AG04449 (cell line): ENCODE measurements around the gene CTNNA2.

Experiments
- CTCF ChIA-PET: fragments of 350-600 bp; formaldehyde crosslinking; extraction: SDS; loops from one replicate; lab custom pipeline; 2021; ENCODE audit warnings: antibody characterized with exemption; lab: Yijun Ruan, JAX
- POLR2A ChIA-PET: fragments of 400-600, 350-600 bp; formaldehyde crosslinking; extraction: SDS; loops from one replicate; lab custom pipeline; 2020; ENCODE audit warnings: antibody characterized with exemption, inconsistent platforms; lab: Yijun Ruan, JAX
- DNase-seq: peaks from one replicate; pipeline ENCODE4 v3.0.0-alpha.2; 2010; ENCODE audit warnings: low read depth, low spot score
- H3K4me3 ChIP-seq: 2 replicates; pipeline ENCODE4 v1.5.1; 2011; ENCODE audit warnings: low read depth, mild to moderate bottlenecking, control low read depth, low read length
- CTCF ChIP-seq: IDR thresholded peaks from one replicate; pipeline ENCODE4 v1.5.1; 2011; ENCODE audit warnings: mild to moderate bottlenecking, moderate library complexity, low read length, control low read depth, inconsistent platforms; ENCODE audit not compliant: insufficient read depth; ENCODE audit errors: missing control alignments

Gene CTNNA2

GRCh38 chr2:80429251-80429650 lies 916.4 kb downstream of the CTNNA2 start:
- ChIA-PET POLR2A (no interaction called here), CTCF (no interaction called here)
- H3K4me3 ChIP-seq = no peak overlapping the region
- TF ChIP-seq CTCF = no peak
- DNase-seq = no peak

- CTCF ChIA-PET = no interaction called here
- DNase-seq = no peak
- POLR2A ChIA-PET = no interaction called here
- TF ChIP-seq CTCF = no peak
- H3K4me3 ChIP-seq = no peak overlapping the region
Measured at GRCh38 chr2:80437959-80438358, 925.1 kb downstream of the CTNNA2 start.

GRCh38 chr2:80438686-80439085 lies 925.8 kb downstream of the CTNNA2 start:
- CTCF ChIA-PET = no interaction called here
- no peak for DNase-seq
- no peak for TF ChIP-seq CTCF
- POLR2A ChIA-PET = no interaction called here
- no peak overlapping the region for H3K4me3 ChIP-seq

- no peak for DNase-seq
- TF ChIP-seq CTCF = no peak
- H3K4me3 ChIP-seq = no peak overlapping the region
- CTCF ChIA-PET = no interaction called here
- POLR2A ChIA-PET = no interaction called here
Measured at GRCh38 chr2:80454628-80455027, 941.8 kb downstream of the CTNNA2 start.

- no peak overlapping the region for H3K4me3 ChIP-seq
- CTCF ChIA-PET = no interaction called here
- no peak for TF ChIP-seq CTCF
- POLR2A ChIA-PET = no interaction called here
- no peak for DNase-seq
Measured at GRCh38 chr2:80459028-80459427, 946.2 kb downstream of the CTNNA2 start.

GRCh38 chr2:80461505-80462197 lies 948.8 kb downstream of the CTNNA2 start:
- TF ChIP-seq CTCF = no peak
- DNase-seq = no peak
- H3K4me3 ChIP-seq = no peak overlapping the region
- ChIA-PET CTCF (no interaction called here), POLR2A (no interaction called here)
